ENCODE measurements around the gene TMEM145.
A peak's percentile ranks its signal among the peaks of the same experiment; 100 is the strongest.

The TMEM145 gene

GRCh38 chr19:42275103-42275502 is 38.0 kb upstream of the TMEM145 start:
- no peak overlapping the region for H3K27ac ChIP-seq
- TF ChIP-seq CTCF (conservative IDR thresholded peaks at IDR 0.05): no peak

GRCh38 chr19:42275517-42275916 is 37.6 kb upstream of the TMEM145 start:
- no peak overlapping the region for H3K27ac ChIP-seq

GRCh38 chr19:42276284-42276683 is 36.8 kb upstream of the TMEM145 start:
- TF ChIP-seq CTCF (conservative IDR thresholded peaks at IDR 0.05): no peak
- no peak overlapping the region for H3K27ac ChIP-seq

More at GRCh38 chr19:42275517-42275916, 37.6 kb upstream of the TMEM145 start:
- TF ChIP-seq CTCF (conservative IDR thresholded peaks at IDR 0.05): no peak

- no peak overlapping the region for H3K27ac ChIP-seq
- TF ChIP-seq CTCF (conservative IDR thresholded peaks at IDR 0.05): no peak
Measured at GRCh38 chr19:42276821-42277220, 36.3 kb upstream of the TMEM145 start.

- TF ChIP-seq CTCF (conservative IDR thresholded peaks at IDR 0.05): no peak
- no peak overlapping the region; the same call in 1 of the 2 replicates for H3K27ac ChIP-seq
Measured at GRCh38 chr19:42277821-42278451, 35.2 kb upstream of the TMEM145 start.

- H3K27ac ChIP-seq: peak overlapping the region; percentile 87
- TF ChIP-seq CTCF (conservative IDR thresholded peaks at IDR 0.05): no peak
Measured at GRCh38 chr19:42278452-42279154, 34.5 kb upstream of the TMEM145 start.

- H3K27ac ChIP-seq: peak overlapping the region; percentile 87
- TF ChIP-seq CTCF (conservative IDR thresholded peaks at IDR 0.05): no peak
Measured at GRCh38 chr19:42279155-42279901, 33.8 kb upstream of the TMEM145 start.
